CD14-positive monocyte (primary cell): Measurements from ENCODE around the gene NRF1. TPM values are rescaled to one million over a fixed set of nuclear protein-coding genes. Genes with fewer than 3 reads are reported as not detected.

ENCODE experiments used
- DNase-seq, 3 donors: peaks; one replicate each; pipeline ENCODE4 v3.0.0-alpha.2; 2011 to 2022
- H2AFZ ChIP-seq: 2 replicates; pipeline ENCODE4 v1.6.0; 2012; ENCODE audit warnings: mild to moderate bottlenecking, low read depth, low read length, inconsistent platforms; ENCODE audit not compliant: insufficient read depth, poor library complexity, severe bottlenecking
- H3K27ac ChIP-seq, 2 donors: 1 replicate in 1 of 2; 2 replicates in 1 of 2; pipeline ENCODE4 v1.5.1; 2012 to 2013; ENCODE audit warnings: low read length in 2 of 2, control low read depth in 1 of 2, inconsistent platforms in 1 of 2, low read depth in 1 of 2, mild to moderate bottlenecking in 1 of 2
- H3K27me3 ChIP-seq, 2 donors: one replicate each; pipeline versions ENCODE4 v1.6.0 to v1.6.1; 2011 to 2013; ENCODE audit warnings: low read length in 2 of 2; ENCODE audit not compliant: control insufficient read depth in 2 of 2, insufficient read depth in 2 of 2
- H3K36me3 ChIP-seq, 2 donors: replicated peaks in 1 of 2; 1 replicate in 1 of 2; 2 replicates in 1 of 2; pipeline versions ENCODE4 v1.5.1 to v1.6.1; 2012 to 2013; ENCODE audit warnings: low read length in 2 of 2, control low read depth in 1 of 2, inconsistent platforms in 1 of 2, mild to moderate bottlenecking in 1 of 2; ENCODE audit not compliant: insufficient read depth in 2 of 2, control insufficient read depth in 1 of 2
- H3K4me1 ChIP-seq, 2 donors: 1 replicate in 1 of 2; 2 replicates in 1 of 2; pipeline versions ENCODE4 v1.5.1 to v1.6.1; 2012 to 2013; ENCODE audit warnings: low read length in 2 of 2, control low read depth in 1 of 2, inconsistent platforms in 1 of 2, mild to moderate bottlenecking in 1 of 2, moderate library complexity in 1 of 2; ENCODE audit not compliant: insufficient read depth in 2 of 2, control insufficient read depth in 1 of 2
- H3K4me2 ChIP-seq: replicated peaks from 2 replicates; pipeline ENCODE3; 2012; ENCODE audit warnings: low read length, moderate library complexity, mild to moderate bottlenecking; ENCODE audit not compliant: poor library complexity, severe bottlenecking; ENCODE audit errors: extremely low read depth
- H3K4me3 ChIP-seq, 3 experiments: fragments of 200-600 bp in 1 of 3; sonication (generic) in 1 of 3; replicated peaks in 1 of 3; 1 replicate in 2 of 3; 2 replicates in 1 of 3; pipeline ENCODE4 v1.5.1; 2011 to 2013; ENCODE audit warnings: low read length in 3 of 3, mild to moderate bottlenecking in 3 of 3, control low read depth in 2 of 3, low read depth in 2 of 3, inconsistent platforms in 1 of 3, moderate library complexity in 1 of 3
- H3K79me2 ChIP-seq: 2 replicates; pipeline ENCODE4 v1.6.0; 2012; ENCODE audit warnings: mild to moderate bottlenecking, control low read depth, inconsistent platforms, low read length, moderate library complexity; ENCODE audit not compliant: insufficient read depth
- H3K9ac ChIP-seq: 2 replicates; pipeline ENCODE4 v1.6.0; 2017; ENCODE audit warnings: low read length, mild to moderate bottlenecking; ENCODE audit not compliant: insufficient read depth, poor library complexity, severe bottlenecking
- H3K9me3 ChIP-seq, 2 donors: replicated peaks in 1 of 2; 1 replicate in 1 of 2; 2 replicates in 1 of 2; pipeline versions ENCODE4 v1.5.1 to v1.6.1; 2012 to 2013; ENCODE audit warnings: low read length in 2 of 2, control low read depth in 1 of 2; ENCODE audit not compliant: control insufficient read depth in 1 of 2, insufficient read depth in 1 of 2
- H4K20me1 ChIP-seq: 2 replicates; pipeline ENCODE4 v1.6.0; 2012; ENCODE audit warnings: mild to moderate bottlenecking, low read length, control low read depth, moderate library complexity; ENCODE audit not compliant: insufficient read depth
- H3K27ac Mint-ChIP-seq, 7 donors: one replicate each; pipeline ENCODE4 v1.8.0; 2020; ENCODE audit warnings: mild to moderate bottlenecking in 7 of 7, mixed read lengths in 7 of 7, moderate library complexity in 6 of 7, inconsistent platforms in 2 of 7
- H3K27me3 Mint-ChIP-seq, 3 donors: one replicate each; pipeline ENCODE4 v1.8.0; 2021 to 2022; ENCODE audit warnings: low read depth in 3 of 3, mild to moderate bottlenecking in 3 of 3, mixed read lengths in 3 of 3, moderate library complexity in 3 of 3, inconsistent platforms in 1 of 3
- H3K36me3 Mint-ChIP-seq, 2 donors: one replicate each; pipeline ENCODE4 v1.8.0; 2020; ENCODE audit warnings: mixed read lengths in 2 of 2, inconsistent platforms in 1 of 2, mild to moderate bottlenecking in 1 of 2
- H3K4me1 Mint-ChIP-seq: one replicate; pipeline ENCODE4 v1.8.0; 2020; ENCODE audit warnings: mild to moderate bottlenecking, mixed read lengths
- H3K4me3 Mint-ChIP-seq, 2 donors: one replicate each; pipeline ENCODE4 v1.8.0; 2020; ENCODE audit warnings: mild to moderate bottlenecking in 2 of 2, mixed read lengths in 2 of 2, moderate library complexity in 1 of 2
- H3K9me3 Mint-ChIP-seq, 7 donors: one replicate each; pipeline ENCODE4 v1.8.0; 2020 to 2022; ENCODE audit warnings: mixed read lengths in 7 of 7, mild to moderate bottlenecking in 6 of 7, moderate library complexity in 6 of 7, inconsistent platforms in 2 of 7
- WGBS: methylation state at CpG from one replicate; pipeline ENCODE4 v1.1.5; 2013; ENCODE audit warnings: missing lambda C conversion rate; ENCODE audit not compliant: insufficient coverage; 5-methylcytosine and 5-hydroxymethylcytosine counted together
- intact Hi-C, 2 donors: fragments of 100-400 bp; cut with micrococcal nuclease; formaldehyde crosslinking; loops; one replicate each; pipeline versions ENCODE4 v1.15.0 to v1.15.1; 2023
- polyA plus RNA-seq, 3 donors: library from polyadenylated mRNA; depleted of rRNA in 1 of 3; unstranded in 2 of 3; stranded (reverse) in 1 of 3; fragments of 300-500 nt in 2 of 3; fragments of >200 nt in 1 of 3; fragmentation: Illumina TruSeq in 2 of 3; gene quantifications; 1 replicate in 2 of 3; 2 replicates in 1 of 3; pipeline ENCODE4 v1.2.3, GENCODE V29; 2012 to 2021
- TF ChIP-seq, protein P1 (sequence below): fragments of 200-600 bp; IDR thresholded peaks from one replicate; pipeline ENCODE4 v1.8.0; 2022; ENCODE audit warnings: antibody characterized with exemption, mild to moderate bottlenecking

Gene NRF1
- polyA plus RNA-seq, 3 donors: 5.1 to 14.0 (median 7.7) TPM

DNA sequence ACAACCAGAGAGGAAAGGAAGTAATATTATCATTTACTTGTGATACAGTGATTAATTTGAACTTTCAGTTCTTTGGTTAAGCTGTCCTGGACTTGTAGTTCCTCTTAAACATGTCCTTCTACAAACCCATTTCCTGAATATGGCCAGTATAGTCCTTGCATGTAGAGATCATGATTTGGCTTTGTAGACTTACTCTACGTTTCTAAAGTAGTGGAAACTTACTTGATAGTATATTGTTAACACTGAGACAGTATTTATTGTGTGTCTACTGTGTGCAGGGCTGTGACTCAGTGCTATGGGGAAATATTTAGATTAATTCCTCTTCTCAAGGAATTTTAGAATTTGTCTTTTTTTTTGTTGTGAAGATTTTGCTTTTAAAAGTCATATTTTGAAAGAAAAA is 109.5 kb downstream of the NRF1 start:
- Histone ChIP-seq H2AFZ (no peak overlapping the region), H3K4me3 (no peak overlapping the region), H3K9me3 (no peaks in the 10 kb centered on the region), H3K36me3 (peaks cover 40 to 69% of the 10 kb centered on the region in 2 donors), H3K27ac (peak overlapping the region in 1 of 2 donors; percentile 53), H3K27me3 (no peaks in the 10 kb centered on the region), H4K20me1 (no peaks in the 10 kb centered on the region), H3K9ac (no peak overlapping the region), H3K4me2 (peak overlapping the region; percentile 7), H3K4me1 (peaks cover 24 to 25% of the 10 kb centered on the region in 2 donors), H3K79me2 (no peaks in the 10 kb centered on the region)
- Mint-ChIP-seq H3K36me3 (peaks cover 60 to 70% of the 10 kb centered on the region in 2 donors), H3K9me3 (no peaks in the 10 kb centered on the region), H3K4me1 (peaks cover 22% of the 10 kb centered on the region), H3K4me3 (no peak overlapping the region), H3K27ac (peak overlapping the region in 1 of 7 donors; percentile 42), H3K27me3 (peaks cover 0 to 2% (median 0%) of the 10 kb centered on the region in 3 donors)
- no CpG with 5 or more reads among the region's 1 CpG for WGBS
- DNase-seq: peak; percentile 20 to 43 (median 34)
- TF ChIP-seq, protein P1, sequence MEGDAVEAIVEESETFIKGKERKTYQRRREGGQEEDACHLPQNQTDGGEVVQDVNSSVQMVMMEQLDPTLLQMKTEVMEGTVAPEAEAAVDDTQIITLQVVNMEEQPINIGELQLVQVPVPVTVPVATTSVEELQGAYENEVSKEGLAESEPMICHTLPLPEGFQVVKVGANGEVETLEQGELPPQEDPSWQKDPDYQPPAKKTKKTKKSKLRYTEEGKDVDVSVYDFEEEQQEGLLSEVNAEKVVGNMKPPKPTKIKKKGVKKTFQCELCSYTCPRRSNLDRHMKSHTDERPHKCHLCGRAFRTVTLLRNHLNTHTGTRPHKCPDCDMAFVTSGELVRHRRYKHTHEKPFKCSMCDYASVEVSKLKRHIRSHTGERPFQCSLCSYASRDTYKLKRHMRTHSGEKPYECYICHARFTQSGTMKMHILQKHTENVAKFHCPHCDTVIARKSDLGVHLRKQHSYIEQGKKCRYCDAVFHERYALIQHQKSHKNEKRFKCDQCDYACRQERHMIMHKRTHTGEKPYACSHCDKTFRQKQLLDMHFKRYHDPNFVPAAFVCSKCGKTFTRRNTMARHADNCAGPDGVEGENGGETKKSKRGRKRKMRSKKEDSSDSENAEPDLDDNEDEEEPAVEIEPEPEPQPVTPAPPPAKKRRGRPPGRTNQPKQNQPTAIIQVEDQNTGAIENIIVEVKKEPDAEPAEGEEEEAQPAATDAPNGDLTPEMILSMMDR: no peak
- intact Hi-C loops: no loop called here

DNA sequence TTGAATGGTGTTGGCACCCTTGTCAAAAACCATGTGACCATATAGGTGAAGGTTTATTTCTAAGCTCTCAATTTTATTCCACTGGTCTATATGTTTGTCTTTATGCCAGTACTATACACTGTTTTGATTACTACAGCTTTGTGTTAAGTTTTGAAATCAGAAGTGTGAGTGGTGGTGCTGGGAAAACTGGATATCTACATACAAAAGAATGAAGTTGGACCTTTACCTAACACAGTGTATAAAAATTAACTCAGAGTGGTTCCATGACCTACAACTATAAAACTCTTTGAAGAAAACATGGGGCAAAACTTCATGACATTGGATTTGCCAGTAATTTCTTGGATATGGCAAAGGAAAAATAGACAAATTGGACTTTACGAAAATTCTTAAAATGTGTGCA is 112.2 kb downstream of the NRF1 start:
- Histone ChIP-seq H3K27ac (no peak overlapping the region), H3K36me3 (peaks cover 44 to 70% of the 10 kb centered on the region in 2 donors), H3K79me2 (no peaks in the 10 kb centered on the region), H4K20me1 (no peaks in the 10 kb centered on the region), H3K4me2 (no peak overlapping the region), H3K4me3 (no peak overlapping the region), H3K4me1 (peaks cover 24 to 25% of the 10 kb centered on the region in 2 donors), H3K9ac (no peak overlapping the region), H2AFZ (no peak overlapping the region), H3K27me3 (no peaks in the 10 kb centered on the region), H3K9me3 (no peaks in the 10 kb centered on the region)
- Mint-ChIP-seq H3K27ac (no peak overlapping the region), H3K9me3 (no peaks in the 10 kb centered on the region), H3K4me3 (no peak overlapping the region), H3K27me3 (peaks cover 0 to 2% (median 0%) of the 10 kb centered on the region in 3 donors), H3K36me3 (peaks cover 60 to 69% of the 10 kb centered on the region in 2 donors), H3K4me1 (peaks cover 22% of the 10 kb centered on the region)
- no peak for DNase-seq
- WGBS: no CpG with 5 or more reads among the region's 1 CpG
- intact Hi-C loops: no loop called here
- TF ChIP-seq, protein P1: no peak
